H1 (cell line): ENCODE data around the gene C1GALT1.
"Not testable (repeated sequence)": the region's sequence is repeated elsewhere in the genome, so short reads cannot be mapped to it uniquely, and the experiment has no call there.

Source experiments
- BRCA1 ChIP-seq: IDR thresholded peaks from 2 replicates; pipeline ENCODE4 v1.6.1; 2012; ENCODE audit warnings: low read depth, low read length, improper control_type of control experiment
- CEBPB ChIP-seq: IDR thresholded peaks from 2 replicates; pipeline ENCODE4 v1.6.1; 2012; ENCODE audit warnings: low read depth, low read length
- CHD1 ChIP-seq: IDR thresholded peaks from 2 replicates; pipeline ENCODE4 v1.6.1; 2012; ENCODE audit warnings: low read depth, low read length, improper control_type of control experiment
- CTCF ChIP-seq, 3 experiments: IDR thresholded peaks; 1 replicate in 2 of 3; 2 replicates in 1 of 3; pipeline versions ENCODE4 v1.5.1 to v1.6.1; 2011; ENCODE audit warnings: low read length in 3 of 3, mild to moderate bottlenecking in 3 of 3, inconsistent platforms in 2 of 3, low read depth in 1 of 3, moderate library complexity in 1 of 3; ENCODE audit not compliant: insufficient read depth in 1 of 3; ENCODE audit errors: control extremely low read depth in 1 of 3
- HDAC2 ChIP-seq, 2 experiments: fragments of 300-600 bp in 1 of 2; sonication (generic) in 1 of 2; IDR thresholded peaks; 2 replicates each; pipeline ENCODE4 v1.6.1; 2011 to 2012; ENCODE audit warnings: low read depth in 2 of 2, low read length in 2 of 2, mild to moderate bottlenecking in 2 of 2, moderate library complexity in 2 of 2, borderline replicate concordance in 1 of 2, inconsistent platforms in 1 of 2
- NRF1 ChIP-seq: IDR thresholded peaks from 2 replicates; pipeline ENCODE4 v1.6.1; 2011; ENCODE audit warnings: mild to moderate bottlenecking, low read depth, low read length, improper control_type of control experiment
- POLR2A ChIP-seq, 2 experiments: IDR thresholded peaks; 1 replicate in 1 of 2; 2 replicates in 1 of 2; pipeline ENCODE4 v1.6.1; 2011; ENCODE audit warnings: low read depth in 2 of 2, low read length in 2 of 2, mild to moderate bottlenecking in 2 of 2; ENCODE audit errors: control extremely low read depth in 1 of 2
- POLR2AphosphoS5 ChIP-seq: IDR thresholded peaks from 2 replicates; pipeline ENCODE4 v1.6.1; 2011; ENCODE audit warnings: low read depth, low read length
- RXRA ChIP-seq: IDR thresholded peaks from 2 replicates; pipeline ENCODE4 v1.6.1; 2011; ENCODE audit warnings: low read depth, mild to moderate bottlenecking, low read length, moderate library complexity; ENCODE audit not compliant: insufficient read depth
- SP1 ChIP-seq: IDR thresholded peaks from 2 replicates; pipeline ENCODE4 v1.6.1; 2011; ENCODE audit warnings: low read depth, low read length
- TAF1 ChIP-seq: IDR thresholded peaks from 2 replicates; pipeline ENCODE4 v1.6.1; 2011; ENCODE audit warnings: mild to moderate bottlenecking, low read depth, low read length
- ZNF274 ChIP-seq: IDR thresholded peaks from 2 replicates; pipeline ENCODE4 v1.7.0; 2012; ENCODE audit warnings: low read length, borderline replicate concordance; ENCODE audit errors: extremely low read depth

GRCh38 chr7:7192798-7193788, 10.7 kb downstream of the C1GALT1 start:
- TF ChIP-seq HDAC2 (IDR thresholded peaks at IDR 0.05; ENCODE audit: borderline replicate concordance in 1 of 2, low read depth in 2 of 2, low read length in 2 of 2); SP1; CTCF (IDR thresholded peaks at IDR 0.05; ENCODE audit: control extremely low read depth in 1 of 3, insufficient read depth in 1 of 3, low read depth in 1 of 3, low read length in 3 of 3); TAF1; POLR2AphosphoS5; POLR2A (IDR thresholded peaks at IDR 0.05; ENCODE audit: control extremely low read depth in 1 of 2, low read depth in 2 of 2, low read length in 2 of 2); CHD1; NRF1; CEBPB; BRCA1; ZNF274; RXRA: not testable (repeated sequence)
